HUES64 (cell line): ENCODE data around the gene KATNB1.
"Not testable (repeated sequence)": the region's sequence is repeated elsewhere in the genome, so short reads cannot be mapped to it uniquely, and the experiment has no call there.

Source experiments
- H3K27ac ChIP-seq: 2 replicates; pipeline ENCODE4 v1.7.0; 2013; ENCODE audit warnings: low read depth, low read length, inconsistent platforms
- H3K27me3 ChIP-seq: 2 replicates; pipeline ENCODE4 v1.6.1; 2013; ENCODE audit warnings: mild to moderate bottlenecking, low read length; ENCODE audit not compliant: insufficient read depth
- H3K36me3 ChIP-seq: 2 replicates; pipeline ENCODE4 v1.6.1; 2013; ENCODE audit warnings: mild to moderate bottlenecking, low read length; ENCODE audit not compliant: insufficient read depth
- H3K4me1 ChIP-seq: 2 replicates; pipeline ENCODE4 v1.6.1; 2013; ENCODE audit warnings: mild to moderate bottlenecking, low read length, moderate library complexity; ENCODE audit not compliant: insufficient read depth
- H3K4me3 ChIP-seq: 2 replicates; pipeline ENCODE4 v1.5.1; 2013; ENCODE audit warnings: mild to moderate bottlenecking, low read length, moderate library complexity
- H3K9ac ChIP-seq: 2 replicates; pipeline ENCODE4 v1.6.1; 2013; ENCODE audit warnings: mild to moderate bottlenecking, low read depth, low read length
- H3K9me3 ChIP-seq: 2 replicates; pipeline ENCODE4 v1.6.1; 2013; ENCODE audit warnings: low read depth, low read length; ENCODE audit not compliant: insufficient read depth
- WGBS: fragments of 150-250, 120-280 bp; methylation state at CpG from one replicate; pipeline ENCODE4 v1.1.7; 2013; ENCODE audit warnings: missing lambda C conversion rate; 5-methylcytosine and 5-hydroxymethylcytosine counted together

The KATNB1 gene

DNA sequence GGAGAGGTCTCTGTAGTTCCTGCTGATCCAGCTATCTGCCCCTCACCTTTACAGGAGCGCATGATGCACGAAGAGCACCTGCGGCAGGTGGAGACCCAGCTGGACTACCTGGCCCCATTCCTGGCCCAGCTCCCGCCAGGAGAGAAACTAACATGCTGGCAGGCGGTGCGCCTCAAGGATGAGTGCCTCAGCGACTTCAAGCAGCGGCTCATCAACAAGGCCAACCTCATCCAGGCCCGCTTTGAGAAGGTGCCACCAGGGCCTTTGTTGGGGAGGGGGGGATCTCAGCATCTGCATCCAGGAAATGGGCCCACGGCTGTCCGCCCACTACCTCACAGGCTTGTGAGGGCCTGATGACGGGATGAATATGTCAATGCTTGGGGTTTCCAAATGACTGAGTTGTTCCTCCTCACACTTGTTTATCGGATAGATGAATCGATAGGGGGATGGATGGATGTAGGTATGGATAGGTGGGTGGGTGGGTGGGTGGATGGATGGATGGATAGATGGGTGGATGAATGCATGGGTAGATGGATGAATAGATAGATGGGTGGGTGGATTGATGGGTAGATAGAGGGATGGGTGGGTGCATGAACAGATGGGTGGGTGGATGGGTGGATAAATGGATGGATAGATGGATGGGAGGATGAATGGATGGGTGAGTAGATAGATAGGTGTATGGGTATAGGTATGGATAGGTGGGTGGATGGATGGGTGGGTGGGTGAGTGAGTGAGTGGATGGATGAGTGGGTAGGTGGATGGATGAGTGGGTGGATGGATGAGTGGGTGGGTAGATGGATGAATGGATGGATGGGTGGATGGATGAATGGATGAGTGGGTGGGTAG lies 7.0 kb upstream of the KATNB1 start:
- H3K4me3 ChIP-seq: no peak overlapping the region
- no peaks in the 10 kb centered on the region for H3K36me3 ChIP-seq
- no peaks in the 10 kb centered on the region for H3K27me3 ChIP-seq
- H3K9ac ChIP-seq: no peak overlapping the region
- no peaks in the 10 kb centered on the region for H3K9me3 ChIP-seq
- H3K27ac ChIP-seq: no peak overlapping the region
- WGBS: 94% methylated on average over 14 of the region's 14 CpGs
- H3K4me1 ChIP-seq: no peaks in the 10 kb centered on the region

DNA sequence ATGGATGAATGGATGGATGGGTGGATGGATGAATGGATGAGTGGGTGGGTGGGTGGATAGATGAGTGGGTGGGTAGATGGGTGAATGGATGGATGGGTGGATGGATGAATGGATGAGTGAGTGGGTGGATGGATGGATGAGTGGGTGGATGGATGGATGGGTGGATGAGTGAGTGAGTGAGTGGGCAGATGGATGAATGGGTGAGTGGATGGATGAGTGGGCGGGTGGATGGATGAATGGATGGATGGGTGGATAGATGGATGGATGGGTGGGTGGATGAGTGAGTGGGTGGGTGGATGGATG lies 6.4 kb upstream of the KATNB1 start:
- H3K9ac ChIP-seq: no peak overlapping the region
- no peak overlapping the region for H3K27ac ChIP-seq
- 83% methylated on average over 1 of the region's 1 CpG for WGBS
- H3K27me3 ChIP-seq: no peaks in the 10 kb centered on the region
- H3K4me3 ChIP-seq: no peak overlapping the region
- H3K9me3 ChIP-seq: no peaks in the 10 kb centered on the region
- no peaks in the 10 kb centered on the region for H3K36me3 ChIP-seq
- no peaks in the 10 kb centered on the region for H3K4me1 ChIP-seq

DNA sequence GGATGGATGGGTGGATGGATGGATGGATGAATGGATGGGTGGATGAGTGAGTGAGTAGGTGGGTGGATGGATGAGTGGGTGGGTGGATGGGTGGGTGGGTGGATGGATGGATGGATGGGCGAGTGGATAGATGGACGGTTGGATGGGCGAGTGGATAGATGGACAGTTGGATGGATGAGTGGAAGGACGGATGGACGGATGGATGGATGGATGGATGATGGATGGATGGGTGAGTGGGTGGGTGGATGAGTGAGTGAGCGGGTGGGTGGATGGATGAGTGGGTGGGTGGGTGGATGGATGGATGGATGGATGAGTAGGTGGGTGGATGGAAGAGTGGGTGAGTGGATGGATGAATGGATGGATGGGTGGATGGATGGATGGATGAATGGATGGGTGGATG lies 5.7 kb upstream of the KATNB1 start:
- H3K27me3 ChIP-seq, H3K27ac ChIP-seq, H3K9me3 ChIP-seq, H3K9ac ChIP-seq, H3K4me3 ChIP-seq, H3K4me1 ChIP-seq, H3K36me3 ChIP-seq: not testable (repeated sequence)
- 89% methylated on average over 6 of the region's 6 CpGs for WGBS

DNA sequence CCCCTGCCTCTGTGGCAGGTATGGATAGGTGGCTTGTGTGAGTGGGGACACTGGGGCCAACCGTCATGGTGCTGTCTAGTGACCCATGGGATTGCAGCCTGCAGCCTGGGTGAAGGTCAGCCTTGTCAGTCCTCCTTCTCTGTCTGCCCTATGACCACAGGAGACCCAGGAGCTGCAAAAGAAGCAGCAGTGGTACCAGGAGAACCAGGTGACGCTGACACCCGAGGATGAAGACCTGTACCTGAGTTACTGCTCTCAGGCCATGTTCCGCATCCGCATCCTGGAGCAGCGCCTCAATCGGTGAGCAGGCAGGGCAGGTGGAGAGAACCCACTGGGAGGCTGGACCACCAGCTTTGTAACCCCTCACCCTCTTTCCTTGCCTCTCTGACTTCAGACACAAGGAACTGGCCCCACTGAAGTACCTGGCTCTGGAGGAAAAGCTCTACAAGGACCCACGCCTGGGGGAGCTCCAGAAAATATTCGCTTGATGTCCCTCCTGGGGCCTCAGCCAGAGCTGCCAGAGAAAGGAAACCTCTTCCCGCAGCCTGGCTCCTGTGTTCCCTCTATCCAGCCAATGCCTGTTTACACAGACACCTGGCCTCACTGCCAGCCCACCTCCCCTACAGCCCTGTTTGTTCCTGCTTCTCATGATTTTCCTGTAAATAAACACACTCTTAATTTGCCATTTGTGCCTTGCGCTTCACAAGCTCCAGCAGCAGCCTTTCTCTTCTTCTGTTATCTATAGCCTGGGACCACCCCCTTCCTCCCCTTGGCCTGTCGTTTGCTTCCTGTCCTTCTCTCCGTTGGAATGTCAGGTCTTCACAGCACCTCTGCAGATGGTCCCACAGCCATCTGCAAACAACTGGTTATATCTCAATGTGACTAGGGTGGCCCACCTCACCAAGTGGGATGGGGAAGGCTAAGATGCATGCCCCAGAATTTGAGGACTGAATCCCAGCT lies 4.5 kb upstream of the KATNB1 start:
- H3K4me1 ChIP-seq: no peaks in the 10 kb centered on the region
- 76% methylated on average over 13 of the region's 13 CpGs for WGBS
- H3K9me3 ChIP-seq: no peaks in the 10 kb centered on the region

DNA sequence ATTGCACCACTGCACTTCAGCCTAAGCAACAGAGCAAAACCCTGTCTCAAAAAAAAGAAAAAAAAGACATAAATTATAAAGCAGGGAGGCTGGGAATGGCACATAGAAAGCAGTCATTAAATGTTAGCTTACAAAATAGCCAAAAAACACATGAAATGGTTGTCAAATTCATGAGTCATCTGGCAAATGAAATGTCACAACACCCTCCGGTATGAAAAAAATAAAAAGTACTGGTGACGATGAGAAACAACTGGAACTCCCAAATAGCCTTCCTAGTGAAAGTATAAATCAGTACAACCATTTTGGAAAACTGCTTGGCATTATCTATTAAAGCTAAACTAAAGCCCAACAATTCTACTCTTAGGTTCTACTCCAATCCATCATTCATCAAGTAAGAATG lies 3.5 kb upstream of the KATNB1 start:
- WGBS: 100% methylated on average over 2 of the region's 2 CpGs
- H3K27ac ChIP-seq: no peak overlapping the region
- no peaks in the 10 kb centered on the region for H3K9me3 ChIP-seq
- H3K4me1 ChIP-seq: peaks cover 5% of the 10 kb centered on the region; the same call in 1 of the 2 replicates
- no peak overlapping the region for H3K9ac ChIP-seq
- H3K4me3 ChIP-seq: no peak overlapping the region
- 0 out of 2 replicates have a peak, but pooled peaks cover under 1% of the 10 kb centered on the region for H3K36me3 ChIP-seq
- H3K27me3 ChIP-seq: no peaks in the 10 kb centered on the region

More for the DNA sequence above, 4.5 kb upstream of the KATNB1 start:
- Histone ChIP-seq H3K4me3 (no peak overlapping the region), H3K36me3 (no peaks in the 10 kb centered on the region), H3K27ac (no peak overlapping the region), H3K27me3 (no peaks in the 10 kb centered on the region), H3K9ac (no peak overlapping the region)

DNA sequence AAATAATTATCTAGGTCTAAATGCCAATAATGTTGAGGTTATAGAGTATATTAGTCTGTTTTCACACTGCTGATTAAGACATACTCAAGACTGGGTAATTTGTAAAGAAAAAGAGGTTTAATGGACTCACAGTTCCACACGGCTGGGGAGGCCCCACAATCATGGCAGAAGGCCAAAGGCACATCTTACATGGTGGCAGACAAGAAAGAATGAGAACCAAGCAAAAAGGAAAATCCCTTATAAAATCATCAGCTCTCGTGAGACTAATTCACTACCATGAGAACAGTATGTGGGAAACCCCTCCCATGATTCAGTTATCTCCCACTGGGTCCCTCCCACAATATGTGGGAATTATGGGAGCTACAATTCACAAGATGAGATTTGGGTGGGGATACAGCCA lies 2.9 kb upstream of the KATNB1 start:
- WGBS: 96% methylated on average over 2 of the region's 2 CpGs
- Histone ChIP-seq H3K4me1 (peaks cover 5% of the 10 kb centered on the region; the same call in 1 of the 2 replicates), H3K36me3 (peaks cover 7% of the 10 kb centered on the region; the same call in 1 of the 2 replicates), H3K4me3 (no peak overlapping the region), H3K27me3 (no peaks in the 10 kb centered on the region), H3K9ac (no peak overlapping the region), H3K27ac (no peak overlapping the region), H3K9me3 (no peaks in the 10 kb centered on the region)

DNA sequence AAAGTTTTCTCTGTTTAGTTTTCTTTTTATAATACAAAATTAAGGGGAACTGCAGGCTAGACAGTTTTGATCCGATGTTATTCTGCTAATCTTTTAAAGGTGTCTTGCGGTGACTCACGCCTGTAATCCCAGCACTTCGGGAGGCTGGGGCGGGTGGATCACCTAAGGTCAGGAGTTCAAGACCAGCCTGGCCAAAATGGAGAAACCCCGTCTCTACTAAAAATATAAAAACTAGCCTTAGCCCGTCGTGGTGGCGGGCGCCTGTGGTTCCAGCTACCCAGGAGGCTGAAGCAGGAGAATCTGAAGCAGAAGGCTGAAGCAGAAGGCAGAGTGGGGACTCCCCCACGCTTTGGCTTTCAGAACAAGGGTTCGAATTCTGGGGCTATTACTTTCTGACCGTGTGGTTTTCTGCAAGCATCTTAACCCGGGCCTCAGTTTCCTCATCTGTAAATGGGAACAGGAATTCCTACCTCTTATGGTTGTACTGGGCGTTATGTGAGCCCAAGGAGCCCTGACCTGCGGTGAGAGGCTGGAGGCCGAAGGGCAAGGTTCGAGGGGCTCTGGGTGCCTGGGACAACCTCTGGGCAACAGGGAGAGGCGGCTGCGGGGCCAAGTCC lies 1.2 kb upstream of the KATNB1 start:
- Histone ChIP-seq H3K4me1 (peaks cover 5% of the 10 kb centered on the region; the same call in 1 of the 2 replicates), H3K9ac (peak overlapping the region; percentile 94), H3K4me3 (peak overlapping the region; percentile 86), H3K27ac (peak overlapping the region; percentile 93), H3K36me3 (peaks cover 9% of the 10 kb centered on the region; the same call in 1 of the 2 replicates), H3K27me3 (no peaks in the 10 kb centered on the region), H3K9me3 (no peaks in the 10 kb centered on the region)
- WGBS: 68% methylated on average over 20 of the region's 20 CpGs

DNA sequence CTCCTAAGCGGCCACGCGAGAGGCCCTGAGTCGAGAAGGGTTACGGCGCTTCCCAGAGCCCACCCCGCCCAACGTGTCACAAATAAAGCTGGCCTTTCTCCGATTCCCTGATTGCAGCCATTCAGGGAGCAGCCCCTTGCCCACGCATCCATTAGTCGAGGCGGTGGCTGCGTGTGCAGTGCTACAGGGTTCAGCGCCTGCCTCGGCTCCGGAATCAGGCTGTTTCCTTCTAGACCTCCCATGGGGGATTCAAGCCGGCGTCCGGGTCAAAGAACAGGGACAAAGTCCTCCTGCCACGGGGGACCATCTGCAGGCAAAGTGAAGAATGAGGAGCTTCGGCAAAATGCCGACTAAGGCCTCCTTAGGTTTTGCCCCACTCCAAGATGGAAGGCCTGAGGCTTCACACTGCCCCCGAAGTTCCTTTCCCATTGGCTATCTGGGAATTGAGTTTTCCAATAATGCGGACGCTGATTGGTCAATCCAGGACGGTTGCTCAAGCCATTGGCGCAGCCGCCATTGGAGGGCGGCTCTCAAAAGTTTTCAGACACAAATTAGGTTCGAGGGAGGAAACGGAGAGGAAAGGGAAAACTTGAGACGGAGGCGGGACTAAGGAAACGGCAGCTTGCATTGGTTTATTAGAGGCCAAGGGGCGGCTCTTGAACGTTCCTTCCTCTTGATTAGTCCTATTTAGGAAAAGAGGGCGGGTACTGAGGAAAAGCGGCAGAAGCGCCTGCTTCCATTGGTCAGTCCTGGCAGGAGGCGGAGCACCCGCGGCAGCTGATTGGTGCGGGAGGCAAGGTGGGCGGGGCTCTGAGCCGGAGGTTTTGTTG lies 430 bp upstream of the KATNB1 start:
- Histone ChIP-seq H3K36me3 (peaks cover 9% of the 10 kb centered on the region; the same call in 1 of the 2 replicates), H3K9ac (peak overlapping the region; percentile 94), H3K4me1 (peaks cover 5% of the 10 kb centered on the region; the same call in 1 of the 2 replicates), H3K27ac (peak overlapping the region; percentile 93), H3K4me3 (peak overlapping the region; percentile 86), H3K9me3 (no peaks in the 10 kb centered on the region), H3K27me3 (no peaks in the 10 kb centered on the region)
- whole genome bisulfite sequencing: 2% methylated on average over 45 of the region's 45 CpGs

DNA sequence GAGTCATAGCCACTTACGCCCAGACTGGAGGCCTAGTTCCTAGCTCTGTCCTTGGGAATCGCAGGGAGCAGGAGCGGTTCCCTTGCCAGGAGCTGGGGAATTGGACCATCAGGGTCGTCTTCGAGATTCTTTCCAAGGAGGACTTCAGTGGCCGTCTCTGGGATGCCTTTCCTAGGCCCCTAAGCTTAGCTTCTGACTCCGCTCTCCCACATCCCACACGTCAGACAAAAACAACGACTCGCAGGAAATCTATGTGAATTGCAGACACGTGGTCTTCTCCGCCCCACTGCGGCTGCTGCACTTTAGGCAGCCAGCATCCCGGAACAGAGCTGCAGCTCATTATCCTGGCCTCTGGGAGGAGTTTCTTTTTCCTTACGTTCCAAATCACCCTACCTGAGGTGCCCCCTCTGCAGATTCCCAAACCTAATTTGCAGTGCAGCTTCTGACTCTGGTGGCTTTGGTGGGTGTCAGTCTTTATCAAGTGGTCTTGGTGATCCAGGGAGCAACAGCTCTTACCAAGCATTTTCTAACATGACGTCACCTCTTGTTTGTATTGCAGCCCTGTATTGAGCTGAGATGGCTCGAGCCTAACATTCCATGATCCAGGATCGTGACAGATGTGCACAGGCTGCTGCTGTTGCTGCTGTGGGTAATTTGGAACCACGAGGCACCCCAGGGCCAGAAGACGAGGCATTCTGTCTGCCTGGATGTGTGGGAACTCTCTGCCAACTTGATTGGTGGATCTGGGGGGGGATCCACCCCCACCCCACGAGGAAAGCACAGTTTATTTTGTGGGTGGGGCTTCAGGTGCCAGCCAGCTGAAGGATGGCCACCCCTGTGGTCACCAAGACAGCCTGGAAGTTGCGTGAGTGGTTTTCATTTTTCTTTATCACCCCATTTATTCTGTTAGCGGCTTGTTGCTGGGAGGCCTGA lies 1.1 kb downstream of the KATNB1 start:
- H3K27me3 ChIP-seq: no peaks in the 10 kb centered on the region
- H3K9me3 ChIP-seq: no peaks in the 10 kb centered on the region
- no peak overlapping the region for H3K27ac ChIP-seq
- H3K4me3 ChIP-seq: peak overlapping the region; percentile 86
- H3K36me3 ChIP-seq: peaks cover 17% of the 10 kb centered on the region; the same call in 1 of the 2 replicates
- WGBS: 34% methylated on average over 22 of the region's 23 CpGs
- H3K4me1 ChIP-seq: peaks cover 5% of the 10 kb centered on the region; the same call in 1 of the 2 replicates
- peak overlapping the region; percentile 65 for H3K9ac ChIP-seq
